Ishikawa (cell line): Measurements from ENCODE around the gene PIH1D1.

Source experiments
- CEBPB ChIP-seq: IDR thresholded peaks from 2 replicates; pipeline ENCODE4 v1.6.1; 2012
- CREB1 ChIP-seq: IDR thresholded peaks from 2 replicates; pipeline ENCODE4 v1.6.1; 2012; ENCODE audit warnings: low read depth
- EGR1 ChIP-seq: IDR thresholded peaks from 2 replicates; pipeline ENCODE4 v1.6.1; 2012
- EP300 ChIP-seq: IDR thresholded peaks from 2 replicates; pipeline ENCODE4 v1.6.1; 2012; ENCODE audit warnings: borderline replicate concordance
- FOXM1 ChIP-seq: IDR thresholded peaks from 2 replicates; pipeline ENCODE4 v1.6.1; 2012; ENCODE audit warnings: low read depth, borderline replicate concordance
- MAX ChIP-seq: IDR thresholded peaks from 2 replicates; pipeline ENCODE4 v1.6.1; 2012
- RAD21 ChIP-seq: IDR thresholded peaks from 2 replicates; pipeline ENCODE4 v1.6.1; 2012; ENCODE audit warnings: low read depth
- REST ChIP-seq: IDR thresholded peaks from 2 replicates; pipeline ENCODE4 v1.6.1; 2012; ENCODE audit warnings: low read depth, mild to moderate bottlenecking
- TAF1 ChIP-seq: IDR thresholded peaks from 2 replicates; pipeline ENCODE4 v1.6.1; 2012; ENCODE audit warnings: low read depth, mild to moderate bottlenecking
- TCF12 ChIP-seq: IDR thresholded peaks from 2 replicates; pipeline ENCODE4 v1.6.1; 2012; ENCODE audit warnings: low read depth
- TEAD4 ChIP-seq: IDR thresholded peaks from 2 replicates; pipeline ENCODE4 v1.6.1; 2012
- USF1 ChIP-seq: IDR thresholded peaks from 2 replicates; pipeline ENCODE4 v1.6.1; 2012
- YY1 ChIP-seq: IDR thresholded peaks from 2 replicates; pipeline ENCODE4 v1.6.1; 2012; ENCODE audit warnings: low read depth
- ZBTB7A ChIP-seq: IDR thresholded peaks from 2 replicates; pipeline ENCODE4 v1.6.1; 2012; ENCODE audit warnings: low read depth

- TF ChIP-seq CREB1 (no peak), ZBTB7A (no peak), REST (no peak), YY1 (no peak), RAD21 (no peak), TAF1 (no peak), USF1 (peak; percentile 47), EP300 (no peak), CEBPB (no peak), EGR1 (no peak), FOXM1 (no peak), MAX (peak; percentile 68), TEAD4 (no peak), TCF12 (no peak)
Measured at GRCh38 chr19:49427855-49428546, 23.6 kb downstream of the PIH1D1 start.
